ENCODE data around the gene HEMGN.
A peak's percentile ranks its signal among the peaks of the same experiment; 100 is the strongest.

The HEMGN gene, protein sequence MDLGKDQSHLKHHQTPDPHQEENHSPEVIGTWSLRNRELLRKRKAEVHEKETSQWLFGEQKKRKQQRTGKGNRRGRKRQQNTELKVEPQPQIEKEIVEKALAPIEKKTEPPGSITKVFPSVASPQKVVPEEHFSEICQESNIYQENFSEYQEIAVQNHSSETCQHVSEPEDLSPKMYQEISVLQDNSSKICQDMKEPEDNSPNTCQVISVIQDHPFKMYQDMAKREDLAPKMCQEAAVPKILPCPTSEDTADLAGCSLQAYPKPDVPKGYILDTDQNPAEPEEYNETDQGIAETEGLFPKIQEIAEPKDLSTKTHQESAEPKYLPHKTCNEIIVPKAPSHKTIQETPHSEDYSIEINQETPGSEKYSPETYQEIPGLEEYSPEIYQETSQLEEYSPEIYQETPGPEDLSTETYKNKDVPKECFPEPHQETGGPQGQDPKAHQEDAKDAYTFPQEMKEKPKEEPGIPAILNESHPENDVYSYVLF

DNA sequence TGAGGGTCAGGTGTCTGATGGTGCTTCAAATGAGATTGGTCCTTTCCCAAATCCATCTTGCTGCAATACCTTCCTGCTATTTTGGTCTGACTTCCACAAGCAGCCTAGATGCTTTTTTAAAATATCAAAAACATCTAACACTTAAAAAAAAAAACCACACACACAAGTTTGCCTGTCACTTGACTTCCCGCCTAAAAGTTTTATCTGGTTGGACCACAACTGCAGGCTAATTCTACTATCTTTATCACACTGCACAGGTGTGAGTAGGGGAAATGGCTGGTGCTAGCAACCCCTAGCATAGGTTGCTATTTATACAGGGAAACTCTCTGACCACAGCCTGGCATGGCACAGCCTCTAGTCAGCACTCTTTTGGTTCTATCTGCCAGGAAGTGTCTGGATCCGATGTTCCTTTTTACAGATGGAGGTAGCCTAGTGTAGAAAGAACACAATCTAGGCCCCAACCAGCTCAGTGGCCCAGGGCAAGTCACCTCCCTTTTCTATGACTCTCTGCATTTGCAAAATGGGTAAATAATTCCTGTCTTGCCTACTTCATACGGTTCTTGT, at the start of gene HEMGN:
Gene HEMGN (minus strand): TSS at position 92 of the 564 bp plus-strand sequence. CDS start 36 bp downstream, at position 56.
- peaks cover 0 to 6% (median 4%) of the 10 kb centered on the region in 5 donors for H3K4me1 ChIP-seq (ENCODE audit: control insufficient read depth in 5 of 5, insufficient read depth in 5 of 5, low read length in 5 of 5)
- H3K9me3 ChIP-seq (ENCODE audit: control insufficient read depth in 5 of 5, low read length in 5 of 5) = no peaks in the 10 kb centered on the region
- H3K9ac ChIP-seq (ENCODE audit: low read length in 5 of 5) = no peak within 1 kb of the TSS
- no peak within 1 kb of the TSS for H3K4me3 ChIP-seq (ENCODE audit: low read depth in 1 of 5, low read length in 5 of 5)
- H3K27ac ChIP-seq (ENCODE audit: low read depth, low read length) = no peak within 1 kb of the TSS
- H3K27me3 ChIP-seq (ENCODE audit: control insufficient read depth in 5 of 5, insufficient read depth in 4 of 5, low read length in 5 of 5) = peaks cover 0 to 14% (median 6%) of the 10 kb centered on the region in 5 donors
- H3K36me3 ChIP-seq (ENCODE audit: control insufficient read depth in 5 of 5, insufficient read depth in 5 of 5, low read length in 5 of 5) = no peaks in the 10 kb centered on the region

DNA sequence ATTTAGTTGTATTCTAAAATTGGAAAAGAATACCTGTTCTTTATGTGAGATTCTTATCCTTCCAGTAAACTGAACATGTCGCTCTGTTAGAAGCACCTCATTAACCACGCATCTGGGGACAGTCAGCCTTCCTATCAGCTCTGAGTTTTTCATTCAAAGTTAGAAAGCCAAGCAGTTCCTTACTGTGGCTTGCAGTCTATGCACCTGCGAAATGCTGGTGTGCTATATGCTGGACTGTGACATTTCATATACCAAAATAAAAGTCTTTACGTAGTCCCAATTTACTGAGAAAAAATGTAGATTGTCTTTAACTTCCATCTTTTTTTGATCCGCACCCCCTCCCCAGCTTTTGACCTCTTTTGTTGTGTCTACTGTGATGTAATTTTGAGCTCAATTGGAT, 49.5 kb upstream of the HEMGN start:
- no peak overlapping the region for H3K4me3 ChIP-seq (ENCODE audit: low read depth in 1 of 5, low read length in 5 of 5)
- no peaks in the 10 kb centered on the region for H3K36me3 ChIP-seq (ENCODE audit: control insufficient read depth in 5 of 5, insufficient read depth in 5 of 5, low read length in 5 of 5)
- H3K27ac ChIP-seq (ENCODE audit: low read depth, low read length) = no peak overlapping the region
- no peaks in the 10 kb centered on the region for H3K9me3 ChIP-seq (ENCODE audit: control insufficient read depth in 5 of 5, low read length in 5 of 5)
- H3K4me1 ChIP-seq (ENCODE audit: control insufficient read depth in 5 of 5, insufficient read depth in 5 of 5, low read length in 5 of 5) = peaks cover 0 to 34% (median 24%) of the 10 kb centered on the region in 5 donors
- no peaks in the 10 kb centered on the region for H3K27me3 ChIP-seq (ENCODE audit: control insufficient read depth in 5 of 5, insufficient read depth in 4 of 5, low read length in 5 of 5)
- H3K9ac ChIP-seq (ENCODE audit: low read length in 5 of 5) = no peak overlapping the region

DNA sequence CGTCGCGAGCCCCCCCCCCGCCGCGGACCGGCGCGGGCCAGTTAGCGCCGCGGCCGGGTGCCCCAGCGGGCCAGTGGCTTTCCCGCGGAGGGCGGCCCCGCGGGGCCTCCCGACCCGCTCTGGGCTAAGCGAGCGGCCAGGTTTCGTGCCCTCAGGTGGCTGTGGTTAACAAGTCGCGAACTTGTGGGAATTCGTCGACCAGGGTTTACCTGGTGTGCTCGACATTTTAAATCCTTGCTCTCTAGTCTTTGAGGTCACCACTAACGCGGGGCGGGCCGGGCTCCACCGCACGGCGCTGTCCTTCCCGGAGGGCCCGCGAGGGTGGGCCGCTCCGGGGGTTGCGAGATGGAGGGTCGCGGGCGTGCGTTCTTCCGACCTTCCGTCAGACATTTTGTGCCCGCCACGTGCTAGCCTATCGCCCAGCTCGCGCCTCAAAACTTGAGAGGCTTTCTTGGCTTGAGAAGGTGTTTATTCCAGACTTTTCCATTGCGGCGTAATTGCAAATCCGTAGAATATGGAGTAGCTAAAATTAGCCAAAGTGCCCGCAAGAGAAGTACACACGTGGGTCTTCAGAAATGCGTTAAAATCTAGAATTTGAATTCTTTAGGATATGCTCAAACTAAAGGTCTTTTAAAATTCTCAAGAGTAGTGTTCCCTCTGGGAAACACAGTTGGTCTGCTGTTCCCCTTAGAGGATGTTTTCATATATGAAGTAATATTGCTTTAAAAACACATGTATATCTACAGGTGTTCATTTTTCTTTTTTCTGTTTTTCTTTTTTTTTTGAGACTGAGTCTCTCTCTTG, 47.3 kb upstream of the HEMGN start:
- H3K4me3 ChIP-seq (ENCODE audit: low read depth in 1 of 5, low read length in 5 of 5) = peak overlapping the region in 4 of 5 donors; percentile 77 to 92 (median 84)
- H3K27ac ChIP-seq (ENCODE audit: low read depth, low read length) = peak overlapping the region; percentile 93
- peaks cover 12 to 51% (median 28%) of the 10 kb centered on the region in 5 donors for H3K4me1 ChIP-seq (ENCODE audit: control insufficient read depth in 5 of 5, insufficient read depth in 5 of 5, low read length in 5 of 5)
- no peaks in the 10 kb centered on the region for H3K27me3 ChIP-seq (ENCODE audit: control insufficient read depth in 5 of 5, insufficient read depth in 4 of 5, low read length in 5 of 5)
- peak overlapping the region in 4 of 5 donors; percentile 59 to 96 (median 80) for H3K9ac ChIP-seq (ENCODE audit: low read length in 5 of 5)
- no peaks in the 10 kb centered on the region for H3K9me3 ChIP-seq (ENCODE audit: control insufficient read depth in 5 of 5, low read length in 5 of 5)
- H3K36me3 ChIP-seq (ENCODE audit: control insufficient read depth in 5 of 5, insufficient read depth in 5 of 5, low read length in 5 of 5) = no peaks in the 10 kb centered on the region

DNA sequence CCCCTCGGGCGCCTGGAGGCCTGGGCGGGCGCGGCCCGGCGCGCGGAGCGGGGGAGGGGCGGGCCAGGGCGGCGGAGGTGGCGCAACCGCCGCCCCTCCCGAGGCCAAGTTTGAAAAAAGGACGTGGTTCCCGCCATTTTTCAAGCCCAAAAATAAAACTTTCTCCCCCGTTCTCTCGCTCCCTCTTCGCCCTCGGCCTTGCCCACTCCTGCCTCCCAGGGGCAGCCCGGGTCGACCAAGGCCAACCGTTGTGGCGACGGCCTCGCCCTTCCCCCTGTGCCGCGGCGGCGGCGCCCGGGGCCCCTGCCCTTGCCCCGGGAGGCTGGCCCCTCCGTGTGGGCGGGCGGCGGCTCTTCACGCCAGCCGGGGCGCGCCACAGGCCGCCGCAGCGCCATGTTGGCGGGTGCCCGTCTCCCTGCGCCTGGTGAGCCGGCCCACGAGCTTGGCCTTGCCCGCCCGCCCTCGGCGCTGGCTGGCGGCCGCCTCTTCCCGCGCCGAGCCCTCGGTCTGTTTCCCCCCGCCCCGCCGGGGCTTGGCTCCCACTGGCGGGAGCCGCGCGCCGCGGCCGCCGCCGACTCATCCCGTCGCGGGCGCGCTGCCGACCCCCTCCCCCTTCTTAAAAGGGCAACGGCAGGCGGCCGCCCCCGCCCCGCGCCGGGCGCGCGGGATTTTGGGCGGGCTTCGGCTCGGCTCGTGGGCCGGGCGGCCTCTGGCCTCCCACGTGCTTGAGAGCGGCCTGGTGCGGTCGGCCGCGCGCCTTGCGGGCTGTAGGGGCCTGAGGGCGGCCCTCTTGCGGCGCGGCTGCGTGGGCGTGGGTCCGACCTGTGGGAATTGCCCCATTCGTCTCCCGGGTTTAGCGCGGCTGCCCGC, 46.5 kb upstream of the HEMGN start:
- Histone ChIP-seq H3K27me3 (ENCODE audit: control insufficient read depth in 5 of 5, insufficient read depth in 4 of 5, low read length in 5 of 5) (no peaks in the 10 kb centered on the region), H3K9me3 (ENCODE audit: control insufficient read depth in 5 of 5, low read length in 5 of 5) (no peaks in the 10 kb centered on the region), H3K36me3 (ENCODE audit: control insufficient read depth in 5 of 5, insufficient read depth in 5 of 5, low read length in 5 of 5) (no peaks in the 10 kb centered on the region), H3K4me3 (ENCODE audit: low read depth in 1 of 5, low read length in 5 of 5) (peak overlapping the region in 4 of 5 donors; percentile 77 to 92 (median 84)), H3K27ac (ENCODE audit: low read depth, low read length) (peak overlapping the region; percentile 93), H3K9ac (ENCODE audit: low read length in 5 of 5) (peak overlapping the region in 4 of 5 donors; percentile 87 to 96 (median 90)), H3K4me1 (ENCODE audit: control insufficient read depth in 5 of 5, insufficient read depth in 5 of 5, low read length in 5 of 5) (peaks cover 12 to 49% (median 27%) of the 10 kb centered on the region in 5 donors)

DNA sequence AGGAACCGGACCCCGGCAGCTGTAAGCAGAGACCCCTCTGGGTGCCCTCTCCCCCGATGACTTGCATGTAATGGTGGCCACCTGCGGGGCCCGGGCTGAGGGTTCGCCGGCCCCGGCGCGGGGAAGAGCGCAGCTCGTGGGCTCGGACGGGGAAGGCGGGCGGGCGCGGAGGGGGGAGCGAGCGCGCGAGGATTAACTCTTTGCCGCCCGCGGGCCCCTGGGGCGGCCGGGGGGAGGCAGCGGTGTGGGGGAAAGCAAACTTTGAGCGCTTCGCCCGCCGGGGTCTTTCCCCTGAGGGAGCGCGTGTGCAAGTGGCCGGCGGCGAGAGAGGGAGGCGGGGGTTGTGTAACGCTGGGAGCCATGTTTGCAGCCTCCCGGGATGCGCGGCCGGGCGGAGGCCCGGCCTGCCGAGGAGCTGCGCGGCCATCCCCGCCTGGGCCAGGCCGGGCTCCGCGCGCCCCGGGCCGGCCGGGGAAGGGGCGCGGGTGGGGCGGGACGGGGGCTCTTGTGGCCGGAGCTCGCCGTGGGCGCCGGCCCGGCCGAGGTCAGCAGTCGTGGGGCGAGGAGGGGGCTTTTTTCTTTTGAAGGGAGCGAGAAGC, 45.7 kb upstream of the HEMGN start:
- Histone ChIP-seq H3K36me3 (ENCODE audit: control insufficient read depth in 5 of 5, insufficient read depth in 5 of 5, low read length in 5 of 5) (no peaks in the 10 kb centered on the region), H3K9me3 (ENCODE audit: control insufficient read depth in 5 of 5, low read length in 5 of 5) (no peaks in the 10 kb centered on the region), H3K9ac (ENCODE audit: low read length in 5 of 5) (peak overlapping the region in 4 of 5 donors; percentile 82 to 96 (median 88)), H3K4me3 (ENCODE audit: low read depth in 1 of 5, low read length in 5 of 5) (peak overlapping the region; percentile 29 to 92 (median 80)), H3K4me1 (ENCODE audit: control insufficient read depth in 5 of 5, insufficient read depth in 5 of 5, low read length in 5 of 5) (peaks cover 12 to 49% (median 27%) of the 10 kb centered on the region in 5 donors), H3K27me3 (ENCODE audit: control insufficient read depth in 5 of 5, insufficient read depth in 4 of 5, low read length in 5 of 5) (no peaks in the 10 kb centered on the region), H3K27ac (ENCODE audit: low read depth, low read length) (peak overlapping the region; percentile 93)

DNA sequence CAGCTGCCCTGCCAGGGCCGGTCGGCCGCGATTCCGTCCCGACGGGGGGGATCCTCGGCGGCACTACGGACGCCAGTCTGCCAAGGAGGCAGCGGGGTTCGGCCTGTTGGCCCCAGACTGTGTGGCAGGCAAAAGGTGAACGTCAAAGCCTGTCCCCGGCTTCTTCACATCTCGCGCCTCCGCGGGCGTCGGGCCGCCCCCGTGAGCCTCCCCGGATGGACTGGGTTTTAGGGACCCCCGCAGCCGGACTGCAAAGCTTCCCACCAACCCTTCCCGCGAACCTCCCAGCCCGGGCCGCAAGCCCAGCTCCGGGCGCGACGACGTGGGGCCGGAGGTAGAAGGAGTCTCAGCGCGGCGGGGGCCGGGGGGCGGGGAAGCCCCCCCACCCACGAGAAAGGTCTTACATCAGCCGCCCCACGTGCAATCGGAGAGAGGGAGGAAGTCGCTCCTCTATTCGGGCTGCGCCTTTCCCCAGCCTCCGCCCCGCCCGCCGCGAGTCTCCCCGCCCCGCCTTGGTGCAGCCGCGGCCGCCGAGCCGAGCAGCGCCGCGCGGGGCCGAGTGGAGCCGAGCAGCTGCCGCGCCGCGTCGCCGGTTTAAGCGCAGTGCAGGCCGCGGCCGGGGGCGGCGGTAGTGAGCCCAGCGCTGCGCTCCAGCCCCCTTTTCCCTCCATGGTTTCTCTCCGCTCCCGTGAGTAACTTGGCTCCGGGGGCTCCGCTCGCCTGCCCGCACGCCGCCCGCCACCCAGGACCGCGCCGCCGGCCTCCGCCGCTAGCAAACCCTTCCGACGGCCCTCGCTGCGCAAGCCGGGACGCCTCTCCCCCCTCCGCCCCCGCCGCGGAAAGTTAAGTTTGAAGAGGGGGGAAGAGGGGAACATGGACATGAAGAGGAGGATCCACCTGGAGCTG, 45.0 kb upstream of the HEMGN start, which contains the start of gene ANP32B:
Gene ANP32B (plus strand): TSS at position 659 of the 906 bp plus-strand sequence. CDS start 215 bp downstream, at position 874.
- Histone ChIP-seq H3K4me3 (ENCODE audit: low read depth in 1 of 5, low read length in 5 of 5) (peak within 1 kb of the TSS; percentile 29 to 92 (median 80)), H3K27ac (ENCODE audit: low read depth, low read length) (peak within 1 kb of the TSS; percentile 93), H3K27me3 (ENCODE audit: control insufficient read depth in 5 of 5, insufficient read depth in 4 of 5, low read length in 5 of 5) (no peaks in the 10 kb centered on the region), H3K9me3 (ENCODE audit: control insufficient read depth in 5 of 5, low read length in 5 of 5) (no peaks in the 10 kb centered on the region), H3K36me3 (ENCODE audit: control insufficient read depth in 5 of 5, insufficient read depth in 5 of 5, low read length in 5 of 5) (no peaks in the 10 kb centered on the region), H3K9ac (ENCODE audit: low read length in 5 of 5) (peak within 1 kb of the TSS in 4 of 5 donors; percentile 87 to 96 (median 90)), H3K4me1 (ENCODE audit: control insufficient read depth in 5 of 5, insufficient read depth in 5 of 5, low read length in 5 of 5) (peaks cover 12 to 46% (median 27%) of the 10 kb centered on the region in 5 donors)

DNA sequence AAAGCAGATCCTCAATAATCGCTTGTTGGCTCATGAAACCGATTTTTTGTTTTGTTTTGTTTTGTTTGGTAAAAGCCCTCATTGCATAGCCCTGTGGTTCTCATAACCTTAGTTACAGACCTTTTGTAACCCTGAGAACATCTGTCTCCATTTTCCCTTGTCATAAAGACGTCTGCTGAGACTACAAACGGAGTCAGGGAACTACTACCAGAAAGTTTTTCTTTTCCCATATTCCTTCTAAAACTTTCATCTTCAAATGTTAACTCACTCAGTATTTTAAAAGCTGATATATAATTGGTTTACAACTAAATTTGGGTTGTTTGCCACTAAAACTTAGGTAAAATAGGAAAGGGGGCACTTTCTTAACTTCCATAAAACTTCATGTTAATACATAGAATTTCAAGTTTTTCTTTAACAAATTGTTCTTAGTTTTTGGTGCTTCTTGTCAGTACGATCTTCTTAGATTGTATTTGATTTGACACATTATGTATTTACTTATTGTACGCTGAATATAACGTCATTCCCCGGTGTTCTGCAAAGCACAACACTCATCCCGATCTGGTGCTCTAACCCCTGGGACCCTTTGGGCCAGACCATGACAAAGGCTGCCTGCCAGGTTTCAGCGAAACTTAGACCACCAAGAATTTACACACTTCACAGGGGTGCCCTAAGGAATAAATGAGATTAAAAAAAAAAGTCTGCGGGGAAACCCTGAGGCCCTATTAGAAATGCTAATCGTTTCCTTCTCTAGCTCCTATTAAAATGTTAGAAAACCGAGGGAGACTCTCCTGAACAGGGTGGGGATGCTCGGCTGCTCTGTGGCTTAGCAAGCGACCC, 44.1 kb upstream of the HEMGN start:
- H3K36me3 ChIP-seq (ENCODE audit: control insufficient read depth in 5 of 5, insufficient read depth in 5 of 5, low read length in 5 of 5) = no peaks in the 10 kb centered on the region
- H3K4me3 ChIP-seq (ENCODE audit: low read depth in 1 of 5, low read length in 5 of 5) = peak overlapping the region in 4 of 5 donors; percentile 63 to 87 (median 66)
- H3K9me3 ChIP-seq (ENCODE audit: control insufficient read depth in 5 of 5, low read length in 5 of 5) = no peaks in the 10 kb centered on the region
- no peaks in the 10 kb centered on the region for H3K27me3 ChIP-seq (ENCODE audit: control insufficient read depth in 5 of 5, insufficient read depth in 4 of 5, low read length in 5 of 5)
- H3K4me1 ChIP-seq (ENCODE audit: control insufficient read depth in 5 of 5, insufficient read depth in 5 of 5, low read length in 5 of 5) = peaks cover 12 to 46% (median 27%) of the 10 kb centered on the region in 5 donors
- peak overlapping the region in 4 of 5 donors; percentile 39 to 76 (median 64) for H3K9ac ChIP-seq (ENCODE audit: low read length in 5 of 5)
- H3K27ac ChIP-seq (ENCODE audit: low read depth, low read length) = peak overlapping the region; percentile 58
